Measurements from ENCODE around the gene CFAP100. TPM values are rescaled to one million over a fixed set of nuclear protein-coding genes. Genes with fewer than 3 reads are reported as not detected.

CFAP100 gene
- total RNA-seq, 1 donor from 2014 or later, result not detected

- no peak for TF ChIP-seq CTCF (conservative IDR thresholded peaks at IDR 0.05; ENCODE audit: low read depth, low read length)
- H3K4me3 ChIP-seq (ENCODE audit: low read depth, low read length), result no peak overlapping the region
- no peak for DNase-seq (ENCODE audit: low read depth)
Measured at GRCh38 chr3:126376444-126376843, 18.3 kb upstream of the CFAP100 start.

DNA sequence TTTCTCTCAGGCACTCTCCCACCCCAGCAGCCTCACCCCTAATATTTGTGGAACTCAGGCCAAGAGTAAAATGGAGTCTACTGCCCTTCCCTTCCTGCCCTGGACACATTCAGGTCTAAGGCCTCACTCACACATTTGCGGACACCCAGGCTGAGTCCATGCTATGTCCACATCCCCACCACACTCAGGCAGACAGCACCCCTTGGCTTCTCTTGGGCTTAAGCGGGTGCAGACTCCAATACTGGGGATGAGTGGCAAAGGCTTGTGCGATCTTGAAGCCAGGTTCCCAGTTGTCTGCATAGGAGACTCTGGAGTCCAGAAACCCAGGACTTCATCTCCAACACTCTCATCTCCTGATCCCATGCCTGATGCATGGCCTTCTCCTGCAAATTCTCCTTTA is 17.5 kb upstream of the CFAP100 start:
- H3K4me3 ChIP-seq (ENCODE audit: low read depth, low read length), result no peak overlapping the region
- DNase-seq (ENCODE audit: low read depth), result no peak
- no peak for TF ChIP-seq CTCF (conservative IDR thresholded peaks at IDR 0.05; ENCODE audit: low read depth, low read length)

- no peak overlapping the region for H3K4me3 ChIP-seq (ENCODE audit: low read depth, low read length)
- no peak for TF ChIP-seq CTCF (conservative IDR thresholded peaks at IDR 0.05; ENCODE audit: low read depth, low read length)
- DNase-seq (ENCODE audit: low read depth), result no peak
Measured at GRCh38 chr3:126378341-126378751, 16.4 kb upstream of the CFAP100 start.

DNA sequence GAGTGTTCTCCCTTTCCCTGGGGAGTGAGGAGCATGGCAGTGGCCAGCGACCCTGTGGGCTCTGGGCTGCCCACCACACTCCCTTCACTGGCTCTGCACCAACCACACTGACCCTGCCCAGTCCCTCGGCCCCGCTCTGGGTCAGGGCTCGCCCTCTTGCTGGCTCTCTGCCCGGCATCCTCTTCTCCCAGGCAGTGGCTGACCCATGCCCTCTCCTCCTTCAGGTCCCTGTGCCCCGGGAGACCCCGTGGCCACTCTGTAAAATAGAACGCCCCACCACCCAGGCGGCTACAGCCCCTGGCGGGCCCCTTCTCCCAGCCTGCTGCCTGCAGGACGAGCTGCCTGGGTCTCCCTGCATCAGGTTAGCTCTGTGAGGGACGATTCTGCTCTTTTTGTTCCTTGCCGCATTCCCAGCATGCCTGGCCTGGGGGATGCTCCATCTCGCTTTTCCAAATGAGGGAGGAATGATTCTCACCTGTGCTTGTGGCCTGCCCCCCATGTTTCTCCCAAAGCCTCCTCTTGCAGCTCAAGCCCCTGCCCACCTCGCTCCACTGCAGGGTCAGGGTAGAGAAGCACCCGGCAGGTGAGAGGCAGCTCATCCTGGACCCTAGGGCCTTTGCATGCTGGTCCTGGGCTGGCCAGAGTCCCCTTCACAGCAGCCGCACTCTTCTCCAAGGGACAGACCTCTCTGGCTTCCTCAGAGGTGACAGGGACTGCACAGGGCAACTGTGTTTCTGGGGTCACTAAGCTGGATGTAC is 14.5 kb upstream of the CFAP100 start:
- no peak for TF ChIP-seq CTCF (conservative IDR thresholded peaks at IDR 0.05; ENCODE audit: low read depth, low read length)
- DNase-seq (ENCODE audit: low read depth), result no peak
- H3K4me3 ChIP-seq (ENCODE audit: low read depth, low read length), result no peak overlapping the region

DNA sequence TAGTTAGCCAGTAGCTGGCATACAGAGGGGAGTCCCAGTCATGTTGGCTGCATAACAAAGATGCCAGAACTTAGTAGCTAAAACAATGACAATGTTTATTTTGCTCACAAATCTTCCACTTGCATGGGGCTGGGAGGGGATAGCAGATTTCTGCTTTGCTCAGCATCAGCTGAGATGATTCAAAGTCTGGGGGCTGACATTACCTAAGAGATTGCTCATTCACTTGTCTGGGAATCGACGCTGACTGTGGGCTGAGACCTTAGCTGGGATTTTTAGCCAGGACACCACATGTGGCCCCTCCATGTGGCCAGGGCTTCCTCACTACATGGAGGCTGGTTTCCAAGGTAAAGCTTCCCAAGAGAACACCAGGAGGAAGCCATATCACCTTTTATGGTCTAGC is 12.7 kb upstream of the CFAP100 start:
- DNase-seq (ENCODE audit: low read depth), result no peak
- no peak overlapping the region for H3K4me3 ChIP-seq (ENCODE audit: low read depth, low read length)
- no peak for TF ChIP-seq CTCF (conservative IDR thresholded peaks at IDR 0.05; ENCODE audit: low read depth, low read length)

DNA sequence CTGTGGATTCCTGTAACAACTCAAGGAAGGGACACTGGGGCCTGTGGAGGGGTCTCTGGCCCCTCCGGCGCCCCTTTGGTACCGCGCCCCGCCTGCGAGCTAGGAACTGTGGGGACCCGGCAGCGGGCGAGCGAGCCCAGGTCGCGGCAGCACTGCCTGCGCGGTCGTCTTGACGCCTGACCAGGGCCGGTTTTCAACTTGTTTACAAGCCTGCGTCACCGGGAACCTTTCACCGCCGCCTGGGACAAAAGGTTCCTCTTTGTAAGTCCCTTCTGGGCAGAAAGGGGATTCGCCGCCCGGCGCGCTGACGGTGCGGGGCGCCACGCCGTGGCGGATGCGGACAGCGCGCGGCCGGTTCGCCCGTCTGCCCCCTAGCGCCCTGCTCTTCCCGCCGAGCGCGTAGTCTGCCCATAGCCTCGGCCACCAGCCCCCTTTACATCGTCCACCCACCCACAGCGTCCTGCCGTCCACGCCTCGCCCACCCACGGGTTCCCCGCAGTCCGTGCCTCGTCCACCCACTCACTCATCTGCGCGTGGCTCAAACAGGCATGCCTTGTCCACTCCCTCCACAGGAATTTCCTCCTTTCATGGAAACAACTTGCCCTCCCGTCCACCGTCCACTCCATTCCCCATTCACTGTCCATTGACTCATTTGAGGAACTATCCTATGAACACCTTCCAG is 5.5 kb upstream of the CFAP100 start:
- DNase-seq (ENCODE audit: low read depth), result peak; percentile 31
- H3K4me3 ChIP-seq (ENCODE audit: low read depth, low read length), result peak overlapping the region; percentile 53
- peak; percentile 90 for TF ChIP-seq CTCF (conservative IDR thresholded peaks at IDR 0.05; ENCODE audit: low read depth, low read length)

DNA sequence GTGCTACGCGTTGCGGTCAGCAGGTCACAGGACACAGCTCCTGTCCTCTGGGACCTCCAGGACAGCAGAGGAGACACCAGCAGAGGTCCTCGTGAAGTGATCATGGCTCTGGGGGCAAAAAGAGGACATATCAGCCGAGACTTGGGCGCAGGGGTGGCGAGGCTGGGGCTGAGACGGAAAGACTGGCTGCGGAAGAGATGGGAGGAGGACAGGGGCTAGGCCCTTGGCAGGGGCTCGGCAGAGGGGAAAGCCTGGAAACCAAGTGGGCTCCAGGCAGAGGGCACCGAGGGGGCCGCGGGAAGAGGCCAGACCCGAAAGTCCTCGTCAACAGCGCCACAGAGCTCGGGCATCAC is 4.9 kb upstream of the CFAP100 start:
- TF ChIP-seq CTCF (conservative IDR thresholded peaks at IDR 0.05; ENCODE audit: low read depth, low read length), result no peak
- no peak overlapping the region for H3K4me3 ChIP-seq (ENCODE audit: low read depth, low read length)
- DNase-seq (ENCODE audit: low read depth), result no peak

Measured in epithelial cell of proximal tubule (primary cell).